Fibroblast of the aortic adventitia (primary cell): ENCODE results near the gene RUNX2. TPM values are rescaled to one million over a fixed set of nuclear protein-coding genes. Genes with fewer than 3 reads are reported as not detected.

Experiments used
- DNase-seq: peaks from one replicate; pipeline ENCODE4 v3.0.0-alpha.2; 2010; ENCODE audit warnings: low read depth
- H3K4me3 ChIP-seq: 2 replicates; pipeline ENCODE4 v1.5.1; 2011; ENCODE audit warnings: low read depth, mild to moderate bottlenecking, control low read depth, low read length, moderate library complexity
- CTCF ChIP-seq: IDR thresholded peaks from 2 replicates; pipeline ENCODE4 v1.5.1; 2011; ENCODE audit warnings: mild to moderate bottlenecking, low read length, control low read depth, inconsistent platforms; ENCODE audit not compliant: insufficient read depth
- total RNA-seq: library from RNA; depleted of rRNA; stranded (reverse); fragments of >200 nt; gene quantifications from 2 replicates; pipeline ENCODE4 v1.2.3, GENCODE V29; 2012; ENCODE audit warnings: low replicate concordance

The RUNX2 gene
- total RNA-seq, 1 donor: 5.8 TPM

- DNase-seq: no peak
- TF ChIP-seq CTCF: no peak
- H3K4me3 ChIP-seq: no peak overlapping the region
Observed at GRCh38 chr6:45584127-45584526, 256.0 kb downstream of the RUNX2 start.

- TF ChIP-seq CTCF: no peak
- H3K4me3 ChIP-seq: no peak overlapping the region
- DNase-seq: no peak
Observed at GRCh38 chr6:45586216-45587171, 258.4 kb downstream of the RUNX2 start.

- no peak for DNase-seq
- no peak overlapping the region for H3K4me3 ChIP-seq
- no peak for TF ChIP-seq CTCF
Observed at GRCh38 chr6:45587229-45588060, 259.3 kb downstream of the RUNX2 start.

- no peak for DNase-seq
- TF ChIP-seq CTCF: no peak
- no peak overlapping the region for H3K4me3 ChIP-seq
Observed at GRCh38 chr6:45589367-45589766, 261.2 kb downstream of the RUNX2 start.

- peak; percentile 59 for DNase-seq
- TF ChIP-seq CTCF: no peak
- no peak overlapping the region for H3K4me3 ChIP-seq
Observed at GRCh38 chr6:45590226-45590625, 262.1 kb downstream of the RUNX2 start.

- TF ChIP-seq CTCF: no peak
- peak; percentile 51 for DNase-seq
- no peak overlapping the region for H3K4me3 ChIP-seq
Observed at GRCh38 chr6:45590696-45591184, 262.6 kb downstream of the RUNX2 start.
